Endothelial cell of umbilical vein (primary cell): ENCODE measurements around the gene GYS1.

Experiments
- EZH2 ChIP-seq: IDR thresholded peaks from 2 replicates; pipeline ENCODE4 v1.6.1; 2012; ENCODE audit warnings: borderline replicate concordance, low read depth, mild to moderate bottlenecking, moderate library complexity, low read length, inconsistent platforms; ENCODE audit not compliant: severe bottlenecking
- POLR2A ChIP-seq: IDR thresholded peaks from 2 replicates; pipeline ENCODE4 v1.6.1; 2012; ENCODE audit warnings: low read depth, mild to moderate bottlenecking, control low read depth, low read length
- POLR2AphosphoS5 ChIP-seq: IDR thresholded peaks from 2 replicates; pipeline ENCODE4 v1.6.1; 2012; ENCODE audit warnings: low read depth, mild to moderate bottlenecking, control low read depth, low read length, moderate library complexity; ENCODE audit not compliant: insufficient read depth
- TF ChIP-seq, protein P1 (sequence below), 2 donors: IDR thresholded peaks; 1 replicate in 1 of 2; 2 replicates in 1 of 2; pipeline ENCODE4 v1.5.1; 2011; ENCODE audit warnings: low read length in 2 of 2, mild to moderate bottlenecking in 2 of 2, moderate library complexity in 2 of 2, control low read depth in 1 of 2, inconsistent platforms in 1 of 2, low read depth in 1 of 2; ENCODE audit not compliant: insufficient read depth in 1 of 2; ENCODE audit errors: extremely low read depth in 1 of 2
- TF ChIP-seq, protein P2 (sequence below): IDR thresholded peaks from 2 replicates; pipeline ENCODE4 v1.6.1; 2011; ENCODE audit not compliant: insufficient read depth, insufficient read length

DNA sequence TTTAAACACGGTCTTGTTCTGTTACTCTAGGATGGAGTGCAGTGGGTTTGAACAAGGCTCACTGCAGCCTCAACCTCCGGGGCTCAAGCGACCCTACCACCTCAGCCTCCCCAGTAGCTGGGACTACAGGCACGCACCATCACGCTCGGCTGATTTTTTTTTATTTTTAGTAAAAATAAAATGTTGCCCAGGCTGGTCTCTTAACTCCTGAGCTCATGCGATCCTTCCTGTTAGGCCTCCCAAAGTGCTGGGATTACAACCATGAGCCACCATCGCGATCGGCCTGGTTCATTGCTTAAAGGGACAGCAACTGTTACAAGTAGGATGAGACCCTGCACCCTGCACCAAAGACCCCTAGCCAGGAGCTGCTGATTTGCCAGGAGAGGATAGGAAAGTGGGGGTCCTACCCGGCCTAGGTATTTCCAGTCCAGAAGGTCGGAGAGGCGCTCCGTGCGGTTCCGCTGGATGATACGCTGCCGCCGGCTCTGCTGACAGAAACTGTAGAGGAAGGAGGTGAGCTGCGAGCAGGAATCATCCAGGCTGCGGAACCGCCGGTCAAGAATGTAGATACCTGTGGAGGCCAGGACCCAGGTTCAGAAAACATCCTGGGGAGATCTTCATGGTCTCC is 22.9 kb downstream of the GYS1 start:
- TF ChIP-seq, protein P1, sequence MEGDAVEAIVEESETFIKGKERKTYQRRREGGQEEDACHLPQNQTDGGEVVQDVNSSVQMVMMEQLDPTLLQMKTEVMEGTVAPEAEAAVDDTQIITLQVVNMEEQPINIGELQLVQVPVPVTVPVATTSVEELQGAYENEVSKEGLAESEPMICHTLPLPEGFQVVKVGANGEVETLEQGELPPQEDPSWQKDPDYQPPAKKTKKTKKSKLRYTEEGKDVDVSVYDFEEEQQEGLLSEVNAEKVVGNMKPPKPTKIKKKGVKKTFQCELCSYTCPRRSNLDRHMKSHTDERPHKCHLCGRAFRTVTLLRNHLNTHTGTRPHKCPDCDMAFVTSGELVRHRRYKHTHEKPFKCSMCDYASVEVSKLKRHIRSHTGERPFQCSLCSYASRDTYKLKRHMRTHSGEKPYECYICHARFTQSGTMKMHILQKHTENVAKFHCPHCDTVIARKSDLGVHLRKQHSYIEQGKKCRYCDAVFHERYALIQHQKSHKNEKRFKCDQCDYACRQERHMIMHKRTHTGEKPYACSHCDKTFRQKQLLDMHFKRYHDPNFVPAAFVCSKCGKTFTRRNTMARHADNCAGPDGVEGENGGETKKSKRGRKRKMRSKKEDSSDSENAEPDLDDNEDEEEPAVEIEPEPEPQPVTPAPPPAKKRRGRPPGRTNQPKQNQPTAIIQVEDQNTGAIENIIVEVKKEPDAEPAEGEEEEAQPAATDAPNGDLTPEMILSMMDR (IDR thresholded peaks at IDR 0.05; ENCODE audit: extremely low read depth in 1 of 2, insufficient read depth in 1 of 2, low read depth in 1 of 2, low read length in 2 of 2), result no peak
- TF ChIP-seq POLR2A, result no peak
- TF ChIP-seq POLR2AphosphoS5, result no peak
- TF ChIP-seq, protein P2, sequence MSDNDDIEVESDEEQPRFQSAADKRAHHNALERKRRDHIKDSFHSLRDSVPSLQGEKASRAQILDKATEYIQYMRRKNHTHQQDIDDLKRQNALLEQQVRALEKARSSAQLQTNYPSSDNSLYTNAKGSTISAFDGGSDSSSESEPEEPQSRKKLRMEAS, result no peak
- TF ChIP-seq EZH2, result no peak
